Prostate gland (tissue), 2 donors: ENCODE results near the gene FMNL2.

ENCODE experiments used
- POLR2AphosphoS5 ChIP-seq: sonication (generic); formaldehyde crosslinking; IDR thresholded peaks from one replicate; pipeline ENCODE4 v1.6.1; 2017; ENCODE audit warnings: antibody characterized with exemption
- TF ChIP-seq, protein P1 (sequence below), 4 experiments: fragments of 200-600 bp in 2 of 4; fragments of 450-650 bp in 2 of 4; sonication (generic) in 2 of 4; IDR thresholded peaks; 1 replicate in 3 of 4; 2 replicates in 1 of 4; pipeline ENCODE4 v1.5.1; 2016 to 2019; ENCODE audit warnings: antibody characterized with exemption in 4 of 4, mild to moderate bottlenecking in 2 of 4, moderate library complexity in 2 of 4

DNA sequence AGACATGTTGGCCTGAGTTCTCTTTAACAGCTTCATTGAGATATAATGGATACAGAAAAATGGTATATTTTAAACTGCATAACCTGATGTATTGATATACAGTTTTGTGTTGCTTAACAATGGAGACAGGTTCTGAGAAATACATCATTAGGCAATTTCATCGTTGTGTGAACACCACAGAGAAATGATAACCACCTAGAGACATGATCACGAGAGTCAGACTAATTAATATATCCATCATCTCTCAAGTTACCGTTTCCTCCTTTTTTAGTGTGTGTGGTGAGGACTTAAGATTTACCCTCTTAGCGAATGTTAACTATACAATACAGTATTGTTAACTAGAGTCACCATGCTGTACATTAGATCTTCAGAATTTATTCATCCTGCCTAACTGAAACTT, 178.1 kb downstream of the FMNL2 start:
- TF ChIP-seq, protein P1, sequence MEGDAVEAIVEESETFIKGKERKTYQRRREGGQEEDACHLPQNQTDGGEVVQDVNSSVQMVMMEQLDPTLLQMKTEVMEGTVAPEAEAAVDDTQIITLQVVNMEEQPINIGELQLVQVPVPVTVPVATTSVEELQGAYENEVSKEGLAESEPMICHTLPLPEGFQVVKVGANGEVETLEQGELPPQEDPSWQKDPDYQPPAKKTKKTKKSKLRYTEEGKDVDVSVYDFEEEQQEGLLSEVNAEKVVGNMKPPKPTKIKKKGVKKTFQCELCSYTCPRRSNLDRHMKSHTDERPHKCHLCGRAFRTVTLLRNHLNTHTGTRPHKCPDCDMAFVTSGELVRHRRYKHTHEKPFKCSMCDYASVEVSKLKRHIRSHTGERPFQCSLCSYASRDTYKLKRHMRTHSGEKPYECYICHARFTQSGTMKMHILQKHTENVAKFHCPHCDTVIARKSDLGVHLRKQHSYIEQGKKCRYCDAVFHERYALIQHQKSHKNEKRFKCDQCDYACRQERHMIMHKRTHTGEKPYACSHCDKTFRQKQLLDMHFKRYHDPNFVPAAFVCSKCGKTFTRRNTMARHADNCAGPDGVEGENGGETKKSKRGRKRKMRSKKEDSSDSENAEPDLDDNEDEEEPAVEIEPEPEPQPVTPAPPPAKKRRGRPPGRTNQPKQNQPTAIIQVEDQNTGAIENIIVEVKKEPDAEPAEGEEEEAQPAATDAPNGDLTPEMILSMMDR (IDR thresholded peaks at IDR 0.05): no peak
- no peak for TF ChIP-seq POLR2AphosphoS5
